ENCODE measurements around the gene COL26A1.

COL26A1 gene

GRCh38 chr7:101435461-101436220 lies 73.0 kb downstream of the COL26A1 start:
- no peak for TF ChIP-seq CTCF (IDR thresholded peaks at IDR 0.05; ENCODE audit: low read depth, low read length)
- H3K4me3 ChIP-seq (replicated peaks in 1 of 2; ENCODE audit: low read depth in 2 of 2, low read length in 2 of 2): no peak overlapping the region
- no peak for DNase-seq (ENCODE audit: low read depth in 2 of 2)

DNA sequence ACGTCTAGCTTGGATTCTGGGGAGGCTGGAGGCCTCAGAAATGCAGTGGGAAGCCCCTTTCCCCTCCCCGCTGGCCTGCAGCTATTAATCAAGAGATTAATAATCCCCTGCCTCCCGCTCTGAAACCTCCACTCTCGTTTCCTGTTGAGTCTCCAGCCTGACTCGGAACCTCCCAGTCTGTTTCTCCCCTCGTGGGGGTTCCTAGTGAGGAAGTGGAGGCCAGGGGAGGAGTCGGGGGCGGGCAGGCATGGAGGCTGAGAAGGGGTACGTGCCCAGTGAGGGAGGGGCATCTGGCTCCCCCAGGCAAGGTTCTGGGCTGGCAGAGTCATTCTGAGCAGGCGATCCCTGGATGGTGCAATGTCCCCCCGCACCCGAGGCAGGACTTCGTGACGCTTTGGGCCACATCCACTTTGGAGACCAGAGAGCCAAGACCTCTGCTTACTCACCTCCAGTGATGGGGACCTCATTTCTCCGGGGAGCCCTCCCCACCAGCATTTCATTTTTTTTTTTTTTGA lies 73.6 kb downstream of the COL26A1 start:
- no peak for TF ChIP-seq CTCF (IDR thresholded peaks at IDR 0.05; ENCODE audit: low read depth, low read length)
- no peak for DNase-seq (ENCODE audit: low read depth in 2 of 2)
- H3K4me3 ChIP-seq (replicated peaks in 1 of 2; ENCODE audit: low read depth in 2 of 2, low read length in 2 of 2): no peak overlapping the region

- H3K4me3 ChIP-seq (replicated peaks in 1 of 2; ENCODE audit: low read depth in 2 of 2, low read length in 2 of 2): no peak overlapping the region
- no peak for DNase-seq (ENCODE audit: low read depth in 2 of 2)
- TF ChIP-seq CTCF (IDR thresholded peaks at IDR 0.05; ENCODE audit: low read depth, low read length): no peak
These were observed 74.3 kb downstream of the COL26A1 start for GRCh38 chr7:101436857-101437576.

DNA sequence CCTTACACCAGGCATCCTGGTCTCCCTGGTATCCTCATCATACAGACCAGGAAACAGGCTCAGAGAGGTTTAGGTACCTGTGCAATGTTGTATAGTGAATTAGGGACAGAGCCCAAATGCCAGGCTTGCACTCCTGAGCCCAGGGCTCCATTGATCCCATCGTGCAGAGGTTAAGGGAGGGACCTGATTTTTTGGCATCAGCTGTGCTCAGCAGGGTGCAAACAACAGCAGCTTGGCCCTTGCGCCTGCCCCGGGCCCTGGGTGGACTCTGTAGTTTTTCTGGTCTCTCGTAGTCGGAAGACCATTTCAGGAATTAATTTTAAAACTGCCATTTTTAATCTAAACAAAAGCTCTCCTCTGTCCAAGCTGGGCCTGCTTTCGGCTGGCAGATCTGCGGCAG lies 79.2 kb downstream of the COL26A1 start:
- TF ChIP-seq CTCF (IDR thresholded peaks at IDR 0.05; ENCODE audit: low read depth, low read length): no peak
- DNase-seq (ENCODE audit: low read depth in 2 of 2): no peak
- no peak overlapping the region for H3K4me3 ChIP-seq (replicated peaks in 1 of 2; ENCODE audit: low read depth in 2 of 2, low read length in 2 of 2)

GRCh38 chr7:101442426-101443070 lies 79.9 kb downstream of the COL26A1 start:
- H3K4me3 ChIP-seq (replicated peaks in 1 of 2; ENCODE audit: low read depth in 2 of 2, low read length in 2 of 2): no peak overlapping the region
- no peak for DNase-seq (ENCODE audit: low read depth in 2 of 2)
- TF ChIP-seq CTCF (IDR thresholded peaks at IDR 0.05; ENCODE audit: low read depth, low read length): no peak

GRCh38 chr7:101450064-101450463 lies 87.4 kb downstream of the COL26A1 start:
- no peak overlapping the region for H3K4me3 ChIP-seq (replicated peaks in 1 of 2; ENCODE audit: low read depth in 2 of 2, low read length in 2 of 2)
- no peak for DNase-seq (ENCODE audit: low read depth in 2 of 2)
- no peak for TF ChIP-seq CTCF (IDR thresholded peaks at IDR 0.05; ENCODE audit: low read depth, low read length)
